AG04450 (cell line): ENCODE results near the gene C2CD2. TPM values are rescaled to one million over a fixed set of nuclear protein-coding genes. Genes with fewer than 3 reads are reported as not detected.
A peak's percentile ranks its signal among the peaks of the same experiment; 100 is the strongest.

Experiments
- CTCF ChIA-PET: fragments of 300-600, 350-600 bp; formaldehyde crosslinking; extraction: SDS; loops from one replicate; lab custom pipeline; 2022; ENCODE audit warnings: antibody characterized with exemption, inconsistent platforms; lab: Charles Lee
- POLR2A ChIA-PET: fragments of 350-600 bp; formaldehyde crosslinking; extraction: SDS; loops from one replicate; lab custom pipeline; 2021; ENCODE audit warnings: antibody characterized with exemption, inconsistent platforms; lab: Yijun Ruan, JAX
- DNase-seq: peaks from one replicate; pipeline ENCODE4 v3.0.0-alpha.2; 2011; ENCODE audit warnings: low read depth, low spot score
- H3K27ac ChIP-seq: one replicate; pipeline ENCODE4 v1.5.1; 2012; ENCODE audit warnings: low read depth, low read length, control low read depth
- H3K27me3 ChIP-seq: one replicate; pipeline ENCODE4 v1.6.0; 2012; ENCODE audit warnings: low read length; ENCODE audit not compliant: control insufficient read depth, insufficient read depth
- H3K4me3 ChIP-seq: 2 replicates; pipeline ENCODE4 v1.5.1; 2011; ENCODE audit warnings: mild to moderate bottlenecking, low read depth, low read length, control low read depth
- H3K9me3 ChIP-seq: 2 replicates; pipeline ENCODE4 v1.5.1; 2012; ENCODE audit warnings: low read length; ENCODE audit not compliant: control insufficient read depth, insufficient read depth
- CTCF ChIP-seq: IDR thresholded peaks from 2 replicates; pipeline ENCODE4 v1.5.1; 2011; ENCODE audit warnings: low read depth, low read length, control low read depth, inconsistent platforms
- polyA plus RNA-seq: library from polyadenylated mRNA; depleted of rRNA; stranded (reverse); fragments of >200 nt; gene quantifications from 2 replicates; pipeline ENCODE4 v1.2.3, GENCODE V29; 2011

Gene C2CD2
- polyA plus RNA-seq, 1 experiment, result 25.4 TPM

GRCh38 chr21:41881051-41881450, 72.8 kb downstream of the C2CD2 start:
- H3K27me3 ChIP-seq, result no peaks in the 10 kb centered on the region
- TF ChIP-seq CTCF, result no peak
- DNase-seq, result no peak
- CTCF ChIA-PET, result interaction anchor here (1.2 kb wide), 1 partner anchor 240 kb away, joined by 3 read pairs; no protein-coding TSS in a partner anchor
- POLR2A ChIA-PET, result no interaction called here
- H3K9me3 ChIP-seq, result no peaks in the 10 kb centered on the region
- H3K4me3 ChIP-seq, result no peak overlapping the region
- no peak overlapping the region for H3K27ac ChIP-seq

- H3K4me3 ChIP-seq, result peak overlapping the region; percentile 65
- ChIA-PET POLR2A (interaction anchor here (1.5 kb wide), 1 partner anchor 52 kb away, joined by 9 read pairs; no protein-coding TSS in a partner anchor), CTCF (interaction anchor here (1.0 to 1.5 kb wide), 3 partner anchors 64 to 241 kb away, joined by 3 to 7 read pairs (median 4); no protein-coding TSS in a partner anchor)
- DNase-seq, result no peak
- H3K27me3 ChIP-seq, result no peaks in the 10 kb centered on the region
- no peak overlapping the region for H3K27ac ChIP-seq
- no peak for TF ChIP-seq CTCF
- no peaks in the 10 kb centered on the region for H3K9me3 ChIP-seq
Measured at GRCh38 chr21:41880153-41880552, 73.7 kb downstream of the C2CD2 start.

- TF ChIP-seq CTCF, result no peak
- peak within 1 kb of the TSS; percentile 83 for H3K4me3 ChIP-seq
- H3K9me3 ChIP-seq, result no peaks in the 10 kb centered on the region
- H3K27ac ChIP-seq, result peak within 1 kb of the TSS; percentile 73
- POLR2A ChIA-PET, result interaction anchor here (1.5 kb wide), 1 partner anchor 53 kb away, joined by 9 read pairs; no protein-coding TSS in a partner anchor
- CTCF ChIA-PET, result interaction anchor here (1.2 to 1.5 kb wide), 2 partner anchors 238 to 241 kb away, joined by 3 to 4 read pairs; no protein-coding TSS in a partner anchor
- no peaks in the 10 kb centered on the region for H3K27me3 ChIP-seq
- peak; percentile 43 for DNase-seq
Measured at GRCh38 chr21:41879190-41879998, 74.4 kb downstream of the C2CD2 start, which contains the start of gene PRDM15. Gene PRDM15 (minus strand): TSS chr21:41879344. CDS start chr21:41860363, 18,981 bp downstream.

GRCh38 chr21:41878831-41879189, 75.0 kb downstream of the C2CD2 start:
- H3K27ac ChIP-seq, result no peak overlapping the region
- DNase-seq, result peak; percentile 58

More at GRCh38 chr21:41878831-41879189, 75.0 kb downstream of the C2CD2 start:
- Histone ChIP-seq H3K9me3 (no peaks in the 10 kb centered on the region), H3K4me3 (peak overlapping the region; percentile 83), H3K27me3 (no peaks in the 10 kb centered on the region)
- ChIA-PET CTCF (interaction anchor here (1.5 kb wide), 1 partner anchor 238 kb away, joined by 4 read pairs; no protein-coding TSS in a partner anchor), POLR2A (interaction anchor here (1.5 kb wide), 1 partner anchor 54 kb away, joined by 9 read pairs; no protein-coding TSS in a partner anchor)
- TF ChIP-seq CTCF, result no peak
